ENCODE data around the gene HAUS3. TPM values are rescaled to one million over a fixed set of nuclear protein-coding genes. Genes with fewer than 3 reads are reported as not detected.
A peak's percentile ranks its signal among the peaks of the same experiment; 100 is the strongest.

The HAUS3 gene
- total and polyA plus RNA-seq, 10 of the 15 experiments (the other 5 are each of a cell fraction or from before 2014, with no cell fraction given): 4.2 to 23.9 (median 12.3) TPM

DNA sequence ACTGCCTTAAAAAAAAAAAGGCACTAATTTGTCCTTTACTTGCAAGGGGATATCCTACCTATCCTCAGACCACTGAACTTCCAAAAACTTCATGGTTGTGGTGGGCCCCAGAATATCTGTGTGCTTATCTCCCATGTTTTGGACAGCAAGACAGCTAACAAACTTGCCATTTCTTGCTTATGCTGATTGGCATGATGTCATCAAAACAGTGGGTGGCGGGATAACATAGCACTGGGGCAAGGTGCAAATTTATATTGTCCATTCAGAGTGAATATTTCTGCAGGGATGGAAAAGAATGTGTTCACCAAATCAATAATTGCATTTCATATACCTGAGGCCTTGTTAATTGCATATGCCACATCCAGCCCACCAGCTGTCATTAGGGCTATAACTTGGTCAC is 23.5 kb downstream of the HAUS3 start:
- no peak overlapping the region for H3K9ac ChIP-seq (ENCODE audit: control insufficient read depth, insufficient read depth, low read length)
- TF ChIP-seq NR2F1 (conservative IDR thresholded peaks at IDR 0.05): no peak
- TF ChIP-seq CREM (IDR thresholded peaks at IDR 0.05; ENCODE audit: low read depth): no peak
- TF ChIP-seq NKRF (conservative IDR thresholded peaks at IDR 0.05): no peak
- WGBS (ENCODE audit: insufficient coverage, insufficient replicate concordance, low lambda C conversion rate, missing lambda C conversion rate): 93% methylated on average over 1 of the region's 1 CpG

DNA sequence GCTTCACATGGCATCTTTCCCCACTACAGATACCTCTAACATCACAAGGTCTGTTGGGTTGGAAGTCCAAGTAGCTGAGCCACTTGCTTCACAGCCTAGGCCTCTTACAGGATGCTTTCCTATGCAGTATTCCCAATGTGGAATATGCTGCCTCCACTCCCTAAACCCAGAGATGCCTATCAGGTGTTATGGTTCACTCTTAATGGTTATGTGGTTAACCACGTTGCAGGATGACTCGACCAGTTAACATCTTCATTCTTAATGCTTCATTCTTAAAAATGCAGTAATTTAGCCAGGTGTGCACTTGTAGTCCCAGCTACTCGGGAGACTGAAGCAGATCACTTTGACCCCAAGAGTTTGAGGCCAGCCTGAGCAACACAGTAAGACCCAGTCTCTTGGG is 24.2 kb downstream of the HAUS3 start:
- POLR2A ChIA-PET: interaction anchor here (1.1 kb wide), 1 partner anchor 15 kb away, joined by 3 read pairs; no protein-coding TSS in a partner anchor

More for the DNA sequence above, 23.5 kb downstream of the HAUS3 start:
- DNase-seq (ENCODE audit: low read depth, low spot score): no peak
- Histone ChIP-seq H4K20me1 (ENCODE audit: control insufficient read depth, insufficient read depth) (no peaks in the 10 kb centered on the region), H3K4me3 (no peak overlapping the region), H2AFZ (ENCODE audit: control insufficient read depth, low read depth, low read length) (no peak overlapping the region), H3K9me3 (replicated peaks; ENCODE audit: control insufficient read depth, insufficient read depth, low read length) (no peaks in the 10 kb centered on the region), H3K36me3 (ENCODE audit: control insufficient read depth in 2 of 2, insufficient read depth in 2 of 2, low read length in 1 of 2) (no peaks in the 10 kb centered on the region), H3K27ac (ENCODE audit: control insufficient read depth, insufficient read depth) (no peak overlapping the region), H3K79me2 (ENCODE audit: control insufficient read depth, insufficient read depth, low read length) (no peaks in the 10 kb centered on the region), H3K27me3 (replicated peaks in 1 of 2; ENCODE audit: control insufficient read depth in 2 of 2, insufficient read depth in 2 of 2, low read length in 1 of 2) (no peaks in the 10 kb centered on the region), H3K4me2 (ENCODE audit: control insufficient read depth, insufficient read depth) (no peak overlapping the region), H3K4me1 (ENCODE audit: control insufficient read depth, insufficient read depth, low read length) (no peaks in the 10 kb centered on the region)
- intact Hi-C loops (cut with micrococcal nuclease; ENCODE audit: unreplicated experiment) (no loop called here), in situ Hi-C loops (cut with MboI) (loop anchor here (5.0 kb wide), 1 partner anchor 224 kb away; no protein-coding TSS in a partner anchor)
- ChIA-PET RAD21 (ENCODE audit: unreplicated experiment) (interaction anchor here (1.5 kb wide), 1 partner anchor 14 kb away, joined by 4 read pairs; no protein-coding TSS in a partner anchor), SMC1A (ENCODE audit: uncharacterized antibody, unreplicated experiment) (interaction anchor here (0.9 to 1.0 kb wide), 2 partner anchors 19 to 221 kb away, joined by 3 read pairs; no protein-coding TSS in a partner anchor), CTCF (interaction anchor here (0.6 to 5.6 kb wide), 7 partner anchors 17 to 454 kb away, joined by 3 to 52 read pairs (median 5); no protein-coding TSS in a partner anchor), POLR2A (interaction anchor here (0.7 to 1.1 kb wide), 2 partner anchors 14 kb away, joined by 3 read pairs; no protein-coding TSS in a partner anchor)
- FAIRE-seq: no peak
- BruUV-seq (replicated peaks): no TSS peak
- no peak for ATAC-seq

More for the DNA sequence above, 24.2 kb downstream of the HAUS3 start:
- ChIA-PET RAD21 (ENCODE audit: unreplicated experiment) (interaction anchor here (1.5 kb wide), 1 partner anchor 15 kb away, joined by 4 read pairs; no protein-coding TSS in a partner anchor), SMC1A (ENCODE audit: uncharacterized antibody, unreplicated experiment) (interaction anchor here (1.1 kb wide), 1 partner anchor 143 kb away, joined by 3 read pairs; no protein-coding TSS in a partner anchor), CTCF (interaction anchor here (1.0 to 5.6 kb wide), 3 partner anchors 20 to 225 kb away, joined by 3 to 52 read pairs (median 19); no protein-coding TSS in a partner anchor)
- H2AFZ ChIP-seq (ENCODE audit: control insufficient read depth, low read depth, low read length): no peak overlapping the region
- in situ Hi-C loops (cut with MboI) (loop anchor here (5.0 kb wide), 1 partner anchor 225 kb away; no protein-coding TSS in a partner anchor), intact Hi-C loops (cut with micrococcal nuclease; ENCODE audit: unreplicated experiment) (no loop called here)
- H3K9ac ChIP-seq (ENCODE audit: control insufficient read depth, insufficient read depth, low read length): no peak overlapping the region
- H3K4me3 ChIP-seq: no peak overlapping the region
- no peak for DNase-seq (ENCODE audit: low read depth, low spot score)
- TF ChIP-seq MYC (IDR thresholded peaks at IDR 0.05; ENCODE audit: insufficient read depth, insufficient read length, insufficient replicate concordance, low read length, severe bottlenecking): no peak
- TF ChIP-seq RUNX3 (IDR thresholded peaks at IDR 0.05; ENCODE audit: low read length): peak; percentile 35; the same call in 1 of the 2 replicates
- TF ChIP-seq MXI1 (IDR thresholded peaks at IDR 0.05; ENCODE audit: low read depth, low read length): no peak
- WGBS (ENCODE audit: insufficient coverage, insufficient replicate concordance, low lambda C conversion rate, missing lambda C conversion rate): 8% methylated on average over 3 of the region's 3 CpGs
- H3K9me3 ChIP-seq (replicated peaks; ENCODE audit: control insufficient read depth, insufficient read depth, low read length): no peaks in the 10 kb centered on the region
- ATAC-seq: no peak
- H3K79me2 ChIP-seq (ENCODE audit: control insufficient read depth, insufficient read depth, low read length): no peaks in the 10 kb centered on the region
- no peak for FAIRE-seq
- no peaks in the 10 kb centered on the region for H3K27me3 ChIP-seq (replicated peaks in 1 of 2; ENCODE audit: control insufficient read depth in 2 of 2, insufficient read depth in 2 of 2, low read length in 1 of 2)
- no peak overlapping the region for H3K4me2 ChIP-seq (ENCODE audit: control insufficient read depth, insufficient read depth)
- H3K4me1 ChIP-seq (ENCODE audit: control insufficient read depth, insufficient read depth, low read length): no peaks in the 10 kb centered on the region
- no TSS peak for BruUV-seq (replicated peaks)
- H3K36me3 ChIP-seq (ENCODE audit: control insufficient read depth in 2 of 2, insufficient read depth in 2 of 2, low read length in 1 of 2): no peaks in the 10 kb centered on the region
- no peak overlapping the region for H3K27ac ChIP-seq (ENCODE audit: control insufficient read depth, insufficient read depth)
- H4K20me1 ChIP-seq (ENCODE audit: control insufficient read depth, insufficient read depth): no peaks in the 10 kb centered on the region

All from GM12878 (cell line).